A549 (cell line): Measurements from ENCODE around the gene PPP2R2C. TPM values are rescaled to one million over a fixed set of nuclear protein-coding genes. Genes with fewer than 3 reads are reported as not detected.

Experiments
- ATAC-seq, 2 experiments: fragments of 200-7000 bp in 1 of 2; fragments of >200 bp in 1 of 2; cut with Nextera tagmentation in 1 of 2; cut with Tn5 transposase in 1 of 2; 3 replicates each; pipeline versions ENCODE4 v1.8.0 to v1.9.1; 2018 to 2020; ENCODE audit warnings: mild to moderate bottlenecking in 1 of 2, moderate library complexity in 1 of 2
- CTCF ChIA-PET: fragments of 300-600 bp; sonication (Branson Sonifier 250); formaldehyde crosslinking; extraction: SDS; loops from one replicate; lab custom pipeline; 2021; ENCODE audit warnings: antibody characterized with exemption, inconsistent platforms; lab: Yijun Ruan, JAX
- POLR2A ChIA-PET: fragments of 350-600 bp; formaldehyde crosslinking; extraction: SDS; loops from one replicate; lab custom pipeline; 2021; ENCODE audit warnings: antibody characterized with exemption, inconsistent platforms; lab: Yijun Ruan, JAX
- DNase-seq, 2 experiments: peaks; one replicate each; pipeline versions ENCODE4 v3.0.0 to v3.0.0-alpha.2; 2011 to 2016; ENCODE audit warnings: low read depth in 1 of 2, low spot score in 1 of 2
- FAIRE-seq: peaks from 2 replicates; lab custom pipeline; 2011; peaks lifted over from hg19 to GRCh38; lab: Jason Lieb, UNC
- H3K27ac ChIP-seq, 2 experiments: fragments of >200 bp; sonication (Bioruptor Twin); formaldehyde crosslinking; 3 replicates each; pipeline ENCODE4 v1.5.1; 2016 to 2017
- H3K4me1 ChIP-seq: fragments of >200 bp; sonication (Bioruptor Twin); formaldehyde crosslinking; 3 replicates; pipeline ENCODE4 v1.6.1; 2016
- H3K4me2 ChIP-seq: fragments of >200 bp; sonication (Bioruptor Twin); formaldehyde crosslinking; 3 replicates; pipeline ENCODE4 v1.6.1; 2016
- H3K4me3 ChIP-seq: fragments of >200 bp; sonication (Bioruptor Twin); formaldehyde crosslinking; 3 replicates; pipeline ENCODE4 v1.5.1; 2016
- H3K9me3 ChIP-seq: fragments of >200 bp; sonication (Bioruptor Twin); formaldehyde crosslinking; 3 replicates; pipeline ENCODE4 v1.6.1; 2016
- BHLHE40 ChIP-seq: IDR thresholded peaks from 2 replicates; pipeline ENCODE4 v1.6.1; 2012; ENCODE audit warnings: low read depth, low read length, inconsistent platforms
- CEBPB ChIP-seq, 2 experiments: fragments of >200 bp in 1 of 2; sonication (Bioruptor Twin) in 1 of 2; formaldehyde crosslinking in 1 of 2; IDR thresholded peaks; 2 replicates each; pipeline ENCODE4 v1.6.1; 2012 to 2016
- CHD2 ChIP-seq: fragments of 150-350 bp; IDR thresholded peaks from 2 replicates; pipeline ENCODE4 v1.6.1; 2014; ENCODE audit warnings: low read length; ENCODE audit not compliant: partially characterized antibody
- EP300 ChIP-seq, 2 experiments: fragments of >200 bp; sonication (Bioruptor Twin); formaldehyde crosslinking; IDR thresholded peaks; 2 replicates in 1 of 2; 3 replicates in 1 of 2; pipeline ENCODE4 v1.6.1; 2016 to 2017
- ESRRA ChIP-seq: fragments of 150-350 bp; IDR thresholded peaks from 2 replicates; pipeline ENCODE4 v1.6.1; 2014; ENCODE audit warnings: mild to moderate bottlenecking, low read length, borderline replicate concordance
- FOSB ChIP-seq: fragments of 250-450 bp; sonication (Bioruptor Pico); IDR thresholded peaks from 2 replicates; pipeline ENCODE4 v1.5.0; 2020; ENCODE audit warnings: mild to moderate bottlenecking, moderate library complexity
- HDAC2 ChIP-seq: fragments of 200-600 bp; sonication (generic); IDR thresholded peaks from 2 replicates; pipeline ENCODE4 v1.6.1; 2016
- HEYL ChIP-seq: fragments of 250-450 bp; sonication (Bioruptor Pico); IDR thresholded peaks from 2 replicates; pipeline ENCODE4 v1.8.0; 2021; ENCODE audit warnings: mild to moderate bottlenecking, moderate library complexity
- HOXA7 ChIP-seq: fragments of 250-450 bp; sonication (Bioruptor Pico); IDR thresholded peaks from 2 replicates; pipeline ENCODE4 v1.5.0; 2020; ENCODE audit warnings: mild to moderate bottlenecking, moderate library complexity
- KDM1A ChIP-seq: fragments of 200-600 bp; sonication (generic); IDR thresholded peaks from 2 replicates; pipeline ENCODE4 v1.6.1; 2016; ENCODE audit warnings: low read depth, mild to moderate bottlenecking
- MAFK ChIP-seq: fragments of 450-650 bp; IDR thresholded peaks from 2 replicates; pipeline ENCODE4 v1.6.1; 2014; ENCODE audit not compliant: partially characterized antibody
- MYC ChIP-seq: IDR thresholded peaks from 2 replicates; pipeline ENCODE4 v1.6.1; 2012; ENCODE audit warnings: mild to moderate bottlenecking, inconsistent platforms, low read length, improper control_type of control experiment, borderline replicate concordance
- NFE2L2 ChIP-seq: fragments of 150-350 bp; conservative IDR thresholded peaks from 2 replicates; pipeline ENCODE4 v1.6.1; 2014; ENCODE audit warnings: low read length
- NR3C1 ChIP-seq: fragments of >200 bp; sonication (Bioruptor Twin); formaldehyde crosslinking; IDR thresholded peaks from 3 replicates; pipeline ENCODE4 v1.6.1; 2017
- PHF8 ChIP-seq: fragments of 200-600 bp; sonication (generic); IDR thresholded peaks from 2 replicates; pipeline ENCODE4 v1.6.1; 2016; ENCODE audit warnings: low read depth, mild to moderate bottlenecking, antibody characterized with exemption, moderate library complexity, borderline replicate concordance
- POLR2AphosphoS2 ChIP-seq: conservative IDR thresholded peaks from 2 replicates; pipeline ENCODE4 v1.6.1; 2012; ENCODE audit warnings: low read length, improper control_type of control experiment, inconsistent platforms
- RCOR1 ChIP-seq: fragments of 150-350 bp; IDR thresholded peaks from 2 replicates; pipeline ENCODE4 v1.6.1; 2014; ENCODE audit warnings: antibody characterized with exemption, low read length, low read depth
- RFX5 ChIP-seq: fragments of 450-650 bp; IDR thresholded peaks from 2 replicates; pipeline ENCODE4 v1.7.1; 2014; ENCODE audit warnings: antibody characterized with exemption, mild to moderate bottlenecking, moderate library complexity
- RNF2 ChIP-seq: fragments of 200-600 bp; sonication (generic); IDR thresholded peaks from 2 replicates; pipeline ENCODE4 v1.6.1; 2016; ENCODE audit warnings: low read depth, mild to moderate bottlenecking, antibody characterized with exemption, moderate library complexity, borderline replicate concordance
- SMC3 ChIP-seq: fragments of >200 bp; sonication (Bioruptor Twin); formaldehyde crosslinking; IDR thresholded peaks from 3 replicates; pipeline ENCODE4 v1.6.1; 2018; ENCODE audit warnings: inconsistent platforms
- SREBF2 ChIP-seq: fragments of 450-650 bp; IDR thresholded peaks from 2 replicates; pipeline ENCODE4 v1.6.1; 2014; ENCODE audit warnings: mild to moderate bottlenecking, moderate library complexity
- TFCP2L1 ChIP-seq: fragments of 250-450 bp; sonication (Bioruptor Pico); IDR thresholded peaks from 2 replicates; pipeline ENCODE4 v1.5.0; 2021; ENCODE audit warnings: mild to moderate bottlenecking
- ZNF302 ChIP-seq: fragments of 250-450 bp; sonication (Bioruptor Pico); IDR thresholded peaks from 2 replicates; pipeline ENCODE4 v1.9.0; 2021; ENCODE audit warnings: inconsistent platforms, mild to moderate bottlenecking, moderate library complexity
- WGBS: methylation state at CpG from one replicate; pipeline ENCODE4 v1.1.6; 2017; ENCODE audit errors: missing lambda C conversion rate; 5-methylcytosine and 5-hydroxymethylcytosine counted together
- polyA plus RNA-seq, 4 experiments: library from polyadenylated mRNA; depleted of rRNA in 3 of 4; stranded (reverse); fragments of >200 nt; fragmentation: RNase III in 1 of 4; extraction: RNeasy Plus Mini Kit Qiagen cat#74134 plus additional on column Dnase treatment in 1 of 4; gene quantifications; 2 replicates in 3 of 4; 3 replicates in 1 of 4; pipeline ENCODE4 v1.2.3, GENCODE V29; 2011 to 2017
- TF ChIP-seq, protein P1 (sequence below): fragments of 200-600 bp; sonication (generic); IDR thresholded peaks from 2 replicates; pipeline ENCODE4 v1.6.1; 2016; ENCODE audit warnings: antibody characterized with exemption, mild to moderate bottlenecking, moderate library complexity
- TF ChIP-seq, protein P2 (sequence below): IDR thresholded peaks from 2 replicates; pipeline ENCODE4 v1.6.1; 2012
- TF ChIP-seq, protein P3 (sequence below): IDR thresholded peaks from 2 replicates; pipeline ENCODE4 v1.6.1; 2012
- TF ChIP-seq, protein P4 (sequence below): fragments of 250-450 bp; sonication (Bioruptor Pico); IDR thresholded peaks from 2 replicates; pipeline ENCODE4 v1.5.0; 2021; ENCODE audit warnings: mild to moderate bottlenecking, moderate library complexity, borderline replicate concordance

The PPP2R2C gene
- polyA plus RNA-seq, 2 of the 4 experiments (the other 2 are of a cell fraction) = 23.9 to 29.4 TPM

DNA sequence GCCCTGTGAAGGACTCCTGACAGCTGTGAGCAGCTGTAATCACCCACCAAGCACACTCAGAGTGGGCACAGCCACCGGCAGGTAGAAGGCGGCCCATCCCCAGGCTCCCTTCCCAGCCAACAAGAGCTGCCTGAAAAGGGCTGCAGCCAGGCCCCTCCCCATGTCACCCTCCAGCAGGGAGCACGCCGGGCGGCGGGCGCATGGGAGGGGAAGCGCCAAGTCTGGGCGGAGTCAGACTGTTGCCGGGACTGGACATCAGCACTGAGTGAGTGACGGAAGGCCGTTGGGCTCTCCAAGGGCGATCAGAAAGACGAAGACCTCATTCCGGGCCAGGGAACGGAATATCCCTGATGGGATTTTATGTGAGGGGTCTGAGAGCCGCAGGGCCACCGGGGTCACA is 82.1 kb downstream of the PPP2R2C start:
- CTCF ChIA-PET = interaction anchor here (1.4 kb wide), 1 partner anchor 11 kb away, joined by 3 read pairs; no protein-coding TSS in a partner anchor
- POLR2A ChIA-PET = no interaction called here
- ATAC-seq (no peak), DNase-seq (no peak), FAIRE-seq (no peak)
- Histone ChIP-seq H3K27ac (no peak overlapping the region), H3K4me3 (no peak overlapping the region), H3K4me1 (peaks cover 9% of the 10 kb centered on the region), H3K4me2 (no peak overlapping the region), H3K9me3 (no peaks in the 10 kb centered on the region)
- WGBS = 93% methylated on average over 17 of the region's 18 CpGs
- no peak for TF ChIP-seq BHLHE40
- no peak for TF ChIP-seq CHD2
- TF ChIP-seq RCOR1 = no peak
- no peak for TF ChIP-seq MAFK
- TF ChIP-seq, protein P1, sequence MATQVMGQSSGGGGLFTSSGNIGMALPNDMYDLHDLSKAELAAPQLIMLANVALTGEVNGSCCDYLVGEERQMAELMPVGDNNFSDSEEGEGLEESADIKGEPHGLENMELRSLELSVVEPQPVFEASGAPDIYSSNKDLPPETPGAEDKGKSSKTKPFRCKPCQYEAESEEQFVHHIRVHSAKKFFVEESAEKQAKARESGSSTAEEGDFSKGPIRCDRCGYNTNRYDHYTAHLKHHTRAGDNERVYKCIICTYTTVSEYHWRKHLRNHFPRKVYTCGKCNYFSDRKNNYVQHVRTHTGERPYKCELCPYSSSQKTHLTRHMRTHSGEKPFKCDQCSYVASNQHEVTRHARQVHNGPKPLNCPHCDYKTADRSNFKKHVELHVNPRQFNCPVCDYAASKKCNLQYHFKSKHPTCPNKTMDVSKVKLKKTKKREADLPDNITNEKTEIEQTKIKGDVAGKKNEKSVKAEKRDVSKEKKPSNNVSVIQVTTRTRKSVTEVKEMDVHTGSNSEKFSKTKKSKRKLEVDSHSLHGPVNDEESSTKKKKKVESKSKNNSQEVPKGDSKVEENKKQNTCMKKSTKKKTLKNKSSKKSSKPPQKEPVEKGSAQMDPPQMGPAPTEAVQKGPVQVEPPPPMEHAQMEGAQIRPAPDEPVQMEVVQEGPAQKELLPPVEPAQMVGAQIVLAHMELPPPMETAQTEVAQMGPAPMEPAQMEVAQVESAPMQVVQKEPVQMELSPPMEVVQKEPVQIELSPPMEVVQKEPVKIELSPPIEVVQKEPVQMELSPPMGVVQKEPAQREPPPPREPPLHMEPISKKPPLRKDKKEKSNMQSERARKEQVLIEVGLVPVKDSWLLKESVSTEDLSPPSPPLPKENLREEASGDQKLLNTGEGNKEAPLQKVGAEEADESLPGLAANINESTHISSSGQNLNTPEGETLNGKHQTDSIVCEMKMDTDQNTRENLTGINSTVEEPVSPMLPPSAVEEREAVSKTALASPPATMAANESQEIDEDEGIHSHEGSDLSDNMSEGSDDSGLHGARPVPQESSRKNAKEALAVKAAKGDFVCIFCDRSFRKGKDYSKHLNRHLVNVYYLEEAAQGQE = no peak
- TF ChIP-seq, protein P2, sequence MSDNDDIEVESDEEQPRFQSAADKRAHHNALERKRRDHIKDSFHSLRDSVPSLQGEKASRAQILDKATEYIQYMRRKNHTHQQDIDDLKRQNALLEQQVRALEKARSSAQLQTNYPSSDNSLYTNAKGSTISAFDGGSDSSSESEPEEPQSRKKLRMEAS = no peak
- TF ChIP-seq HDAC2 = no peak
- no peak for TF ChIP-seq POLR2AphosphoS2
- no peak for TF ChIP-seq MYC
- no peak for TF ChIP-seq HOXA7 (CRISPR knock-in tag)
- TF ChIP-seq, protein P3, sequence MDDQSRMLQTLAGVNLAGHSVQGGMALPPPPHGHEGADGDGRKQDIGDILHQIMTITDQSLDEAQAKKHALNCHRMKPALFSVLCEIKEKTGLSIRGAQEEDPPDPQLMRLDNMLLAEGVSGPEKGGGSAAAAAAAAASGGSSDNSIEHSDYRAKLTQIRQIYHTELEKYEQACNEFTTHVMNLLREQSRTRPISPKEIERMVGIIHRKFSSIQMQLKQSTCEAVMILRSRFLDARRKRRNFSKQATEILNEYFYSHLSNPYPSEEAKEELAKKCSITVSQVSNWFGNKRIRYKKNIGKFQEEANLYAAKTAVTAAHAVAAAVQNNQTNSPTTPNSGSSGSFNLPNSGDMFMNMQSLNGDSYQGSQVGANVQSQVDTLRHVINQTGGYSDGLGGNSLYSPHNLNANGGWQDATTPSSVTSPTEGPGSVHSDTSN = no peak
- TF ChIP-seq NR3C1 = no peak
- no peak for TF ChIP-seq ZNF302 (CRISPR knock-in tag)
- TF ChIP-seq SREBF2 = no peak
- no peak for TF ChIP-seq CEBPB (IDR thresholded peaks at IDR 0.05)

DNA sequence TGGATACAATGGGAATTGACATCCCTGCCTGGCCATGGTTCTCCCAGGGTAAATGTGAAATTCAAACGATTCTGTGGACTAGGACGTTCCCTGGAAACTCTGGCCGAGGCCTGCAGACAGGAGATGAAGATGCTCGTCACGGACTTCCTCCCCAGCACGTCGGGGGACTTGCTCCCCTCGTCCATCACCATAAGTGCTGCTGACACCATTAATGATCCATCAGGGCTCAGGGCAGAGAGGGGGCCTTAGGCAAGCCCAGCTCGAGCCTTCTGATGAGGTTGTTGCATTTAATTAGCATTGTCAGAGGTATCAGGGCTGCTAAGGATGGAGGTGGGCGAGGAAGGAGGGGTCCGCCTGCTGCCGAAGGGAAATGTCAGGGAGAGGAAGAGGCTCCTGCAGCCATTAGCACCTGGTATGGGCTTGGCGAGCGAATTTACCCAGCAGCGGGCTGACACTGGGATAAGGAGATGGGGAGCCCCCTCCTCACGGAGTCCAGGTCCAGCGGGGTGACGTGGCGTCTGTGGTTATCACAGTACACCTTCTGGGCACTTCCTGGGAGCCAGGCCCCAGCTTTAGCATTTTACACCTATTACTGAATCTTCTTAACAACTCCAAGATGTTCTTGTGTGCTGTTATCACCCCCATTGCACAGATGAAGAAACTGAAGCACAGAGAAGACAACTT is 83.1 kb downstream of the PPP2R2C start:
- FAIRE-seq = no peak
- WGBS = 91% methylated on average over 19 of the region's 19 CpGs
- no peak for ATAC-seq
- DNase-seq = no peak
- no peak overlapping the region for H3K4me2 ChIP-seq
- no peak for TF ChIP-seq ESRRA
- TF ChIP-seq HEYL (CRISPR knock-in tag) = no peak
- TF ChIP-seq RFX5 = no peak
- TF ChIP-seq SMC3 = no peak
- no peak for TF ChIP-seq CEBPB (IDR thresholded peaks at IDR 0.05)
- TF ChIP-seq ZNF302 (CRISPR knock-in tag) = no peak
- no peak for TF ChIP-seq EP300 (IDR thresholded peaks at IDR 0.05)
- TF ChIP-seq TFCP2L1 = no peak
- no peak for TF ChIP-seq BHLHE40
- no peak for TF ChIP-seq RCOR1
- no peak for TF ChIP-seq PHF8
- no peak for TF ChIP-seq RNF2
- no peak for TF ChIP-seq HOXA7 (CRISPR knock-in tag)
- TF ChIP-seq KDM1A = no peak
- no peak for TF ChIP-seq NR3C1
- no peak for TF ChIP-seq FOSB (CRISPR knock-in tag)
- TF ChIP-seq, protein P4, sequence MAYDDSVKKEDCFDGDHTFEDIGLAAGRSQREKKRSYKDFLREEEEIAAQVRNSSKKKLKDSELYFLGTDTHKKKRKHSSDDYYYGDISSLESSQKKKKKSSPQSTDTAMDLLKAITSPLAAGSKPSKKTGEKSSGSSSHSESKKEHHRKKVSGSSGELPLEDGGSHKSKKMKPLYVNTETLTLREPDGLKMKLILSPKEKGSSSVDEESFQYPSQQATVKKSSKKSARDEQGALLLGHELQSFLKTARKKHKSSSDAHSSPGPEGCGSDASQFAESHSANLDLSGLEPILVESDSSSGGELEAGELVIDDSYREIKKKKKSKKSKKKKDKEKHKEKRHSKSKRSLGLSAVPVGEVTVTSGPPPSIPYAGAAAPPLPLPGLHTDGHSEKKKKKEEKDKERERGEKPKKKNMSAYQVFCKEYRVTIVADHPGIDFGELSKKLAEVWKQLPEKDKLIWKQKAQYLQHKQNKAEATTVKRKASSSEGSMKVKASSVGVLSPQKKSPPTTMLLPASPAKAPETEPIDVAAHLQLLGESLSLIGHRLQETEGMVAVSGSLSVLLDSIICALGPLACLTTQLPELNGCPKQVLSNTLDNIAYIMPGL (CRISPR knock-in tag) = no peak
- TF ChIP-seq POLR2AphosphoS2 = no peak
- TF ChIP-seq, protein P1 = no peak
- TF ChIP-seq NFE2L2 = no peak
- CTCF ChIA-PET = no interaction called here
- no peaks in the 10 kb centered on the region for H3K9me3 ChIP-seq
- peaks cover 9% of the 10 kb centered on the region for H3K4me1 ChIP-seq
- H3K27ac ChIP-seq = no peak overlapping the region
- H3K4me3 ChIP-seq = no peak overlapping the region
- POLR2A ChIA-PET = no interaction called here
